Breast epithelium (tissue), 3 donors: Measurements from ENCODE around the gene RFX4.

Experiments used
- CTCF ChIP-seq, 3 donors: fragments of 450-650 bp; IDR thresholded peaks; one replicate each; pipeline ENCODE4 v1.5.1; 2016 to 2017; ENCODE audit warnings: antibody characterized with exemption in 3 of 3, mild to moderate bottlenecking in 3 of 3, moderate library complexity in 3 of 3
- POLR2A ChIP-seq: fragments of 450-650 bp; IDR thresholded peaks from one replicate; pipeline ENCODE4 v1.6.1; 2016; ENCODE audit warnings: antibody characterized with exemption, mild to moderate bottlenecking, moderate library complexity

- no peak for TF ChIP-seq CTCF (IDR thresholded peaks at IDR 0.05)
- no peak for TF ChIP-seq POLR2A
Observed at GRCh38 chr12:106646472-106646871, 63.7 kb downstream of the RFX4 start.
